Measurements from ENCODE around the gene PGAM2.
A peak's percentile ranks its signal among the peaks of the same experiment; 100 is the strongest.
"Not testable (repeated sequence)": the region's sequence is repeated elsewhere in the genome, so short reads cannot be mapped to it uniquely, and the experiment has no call there.

PGAM2 gene

DNA sequence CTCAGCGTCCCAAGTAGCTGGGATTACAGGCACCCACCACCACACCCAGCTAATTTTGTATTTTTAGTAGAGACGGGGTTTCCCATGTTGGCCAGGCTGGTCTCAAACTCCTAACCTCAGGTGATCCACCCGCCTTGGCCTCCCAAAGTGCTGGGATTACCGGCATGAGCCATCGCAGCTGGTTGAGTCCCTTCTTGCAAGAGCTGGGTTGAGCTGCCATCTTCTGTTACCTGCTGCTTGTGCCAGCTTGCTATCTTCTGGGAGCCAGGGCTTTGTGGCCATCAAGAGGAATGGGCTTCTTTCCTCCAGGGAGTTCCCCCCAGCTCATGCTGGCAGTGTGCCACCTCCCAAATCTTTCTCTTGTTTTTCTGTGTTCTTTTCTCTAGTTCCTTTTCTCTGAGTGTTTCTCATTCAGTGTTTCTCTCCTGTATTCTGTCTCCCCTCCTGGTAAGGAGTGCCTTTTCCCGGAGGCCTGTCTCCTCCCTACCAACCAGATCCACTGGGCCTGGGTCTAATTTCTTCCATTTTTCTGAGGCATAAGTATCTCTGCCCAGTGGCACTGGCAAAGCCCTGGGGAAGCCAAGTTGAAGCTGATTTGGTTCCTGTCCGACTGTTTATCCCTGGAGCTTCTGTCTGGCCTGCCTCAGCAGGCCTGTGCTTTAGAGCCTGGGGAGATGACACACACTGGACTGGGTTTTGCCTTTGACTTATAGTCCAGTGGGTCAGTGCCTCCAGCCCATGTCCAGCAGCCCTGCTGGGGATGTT is 17.2 kb downstream of the PGAM2 start:
- no peak for DNase-seq (ENCODE audit: low spot score)

DNA sequence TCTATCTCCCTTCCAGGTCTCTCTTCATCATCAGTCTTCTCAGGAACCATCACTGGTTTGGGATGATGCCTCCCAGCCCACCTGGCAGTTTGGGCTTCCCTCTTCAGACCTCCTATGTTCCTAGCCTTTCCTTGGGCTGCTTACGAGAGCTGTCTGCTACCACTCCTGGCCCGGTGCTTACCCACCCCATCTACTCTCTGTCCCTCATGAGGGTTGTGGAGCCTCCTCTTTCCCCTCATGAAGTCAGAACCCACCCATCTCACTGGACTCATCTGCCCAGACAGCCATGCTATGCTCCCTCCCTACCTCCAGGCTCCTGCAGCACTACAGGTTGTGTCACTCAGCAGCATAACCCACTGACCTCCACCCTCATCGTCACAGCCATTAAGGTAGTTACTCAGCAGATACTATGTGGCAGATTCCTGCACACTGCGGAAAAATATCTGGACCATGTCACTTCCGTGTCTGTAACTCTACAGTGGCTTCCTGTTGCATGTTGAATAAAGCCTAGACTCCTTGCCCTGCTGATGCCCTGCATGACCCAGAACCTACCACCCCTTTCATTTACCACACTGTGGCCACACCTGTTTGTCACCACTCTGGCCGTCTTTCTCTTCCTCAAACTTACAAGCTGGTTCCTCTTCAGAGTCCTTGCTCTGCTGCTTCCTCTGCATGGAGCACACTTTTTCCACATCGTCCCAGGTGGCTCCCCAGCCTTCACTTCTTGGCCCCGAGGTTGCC is 18.9 kb downstream of the PGAM2 start:
- no peak for DNase-seq (ENCODE audit: low spot score)

DNA sequence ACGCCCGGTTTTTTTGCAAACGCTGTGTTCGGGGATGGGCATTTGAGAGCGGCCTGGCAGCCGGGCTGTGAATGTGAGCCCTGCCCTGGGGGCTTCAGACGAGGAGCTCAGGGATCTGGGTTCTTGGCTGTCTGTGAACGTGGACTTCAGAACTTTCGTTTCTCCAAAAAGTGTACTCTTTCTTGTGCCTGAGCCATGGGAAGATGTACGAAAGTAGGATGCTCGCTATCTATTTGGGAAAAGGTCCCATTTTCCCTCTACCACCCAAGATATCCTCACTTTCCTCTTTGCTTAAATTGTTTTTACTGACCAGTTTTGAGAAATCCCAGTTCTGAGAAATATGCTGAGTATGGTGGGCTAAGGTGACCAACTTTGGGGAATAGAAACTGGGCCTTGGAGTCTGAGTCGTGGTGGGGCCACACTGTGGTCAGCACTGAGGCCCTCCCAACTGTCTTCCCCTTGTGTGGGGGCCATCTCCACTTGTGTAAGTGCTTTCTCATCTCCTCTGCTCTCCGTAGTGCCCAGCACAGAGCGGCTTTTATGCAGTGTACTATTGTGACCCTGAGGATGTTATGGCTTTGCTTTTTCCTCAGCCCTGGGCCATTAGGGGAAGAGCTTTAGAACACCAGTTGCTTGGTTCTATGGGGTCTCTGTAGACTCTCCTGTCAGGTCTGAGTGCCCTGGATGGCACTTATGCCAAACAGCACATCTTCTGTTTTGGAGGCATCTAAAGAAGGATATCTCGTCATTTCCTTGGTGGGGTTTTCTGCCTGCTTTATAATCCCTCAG is 19.9 kb downstream of the PGAM2 start:
- peak; percentile 60 for DNase-seq (ENCODE audit: low spot score)

DNA sequence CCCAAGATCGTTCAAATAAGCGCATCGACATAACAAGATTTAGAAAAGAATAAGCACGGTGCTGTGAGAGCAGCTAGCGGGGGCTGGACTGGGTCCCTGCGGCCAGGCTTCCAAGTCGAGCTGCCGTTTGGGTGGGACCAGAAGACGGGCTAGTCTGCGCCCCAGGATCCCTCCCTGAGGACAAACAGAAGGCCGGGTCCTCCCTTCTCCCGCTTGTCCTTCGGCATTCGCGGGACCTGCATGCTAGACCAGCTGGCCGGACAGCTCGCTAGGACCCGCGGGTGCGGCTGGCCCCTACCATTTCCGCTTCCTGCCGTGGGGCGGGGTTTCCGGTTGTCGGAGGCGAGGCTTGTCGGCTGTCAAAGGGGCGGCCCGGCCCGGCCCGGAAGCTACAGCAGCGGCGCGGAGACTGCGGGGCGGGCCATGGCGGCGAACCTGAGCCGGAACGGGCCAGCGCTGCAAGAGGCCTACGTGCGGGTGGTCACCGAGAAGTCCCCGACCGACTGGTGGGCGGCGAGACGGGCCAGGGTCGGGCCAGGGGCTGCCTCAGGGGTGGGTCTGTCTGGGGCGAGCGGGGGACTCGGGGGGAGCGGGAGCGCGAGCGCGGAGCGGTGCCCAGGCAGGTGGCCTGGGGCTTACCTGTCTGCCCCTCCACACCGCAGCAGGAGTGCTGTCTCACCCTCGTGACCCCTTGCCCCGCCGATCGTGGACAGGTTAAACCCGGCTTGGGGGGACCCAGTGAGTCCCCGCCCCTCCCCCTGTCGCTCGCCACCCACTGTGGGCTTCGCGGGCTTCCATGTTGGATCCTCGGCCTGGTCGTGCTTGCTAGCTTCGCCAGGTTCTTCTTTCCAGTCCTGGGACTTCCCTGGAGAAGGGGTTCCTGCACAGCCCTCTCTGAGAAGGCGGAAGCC is 20.8 kb downstream of the PGAM2 start, which contains the start of gene DBNL:
Gene DBNL (plus strand): TSS at position 388 of the 911 bp plus-strand sequence. CDS start 36 bp downstream, at position 424.
- DNase-seq (ENCODE audit: low spot score) = peak; percentile 96

DNA sequence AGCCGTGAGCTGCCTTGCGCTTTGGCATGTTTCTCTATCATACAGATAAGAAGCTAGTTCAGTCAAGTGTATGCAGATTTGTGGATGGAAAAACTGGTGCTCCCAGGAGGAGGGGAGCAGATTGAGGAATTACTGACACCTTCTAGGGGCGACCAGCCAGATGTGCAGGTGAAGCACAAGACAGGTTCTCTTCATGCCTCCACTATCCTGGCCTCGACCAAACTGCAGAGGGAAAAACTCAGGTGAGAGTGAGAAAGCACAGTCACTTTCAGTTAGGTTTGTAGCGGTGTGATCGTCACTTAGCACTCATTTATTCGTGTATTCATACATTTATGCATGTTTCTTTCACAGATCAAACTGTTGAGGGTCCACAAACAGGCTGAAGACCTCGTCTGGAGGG is 21.5 kb downstream of the PGAM2 start:
- DNase-seq (ENCODE audit: low spot score) = no peak

DNA sequence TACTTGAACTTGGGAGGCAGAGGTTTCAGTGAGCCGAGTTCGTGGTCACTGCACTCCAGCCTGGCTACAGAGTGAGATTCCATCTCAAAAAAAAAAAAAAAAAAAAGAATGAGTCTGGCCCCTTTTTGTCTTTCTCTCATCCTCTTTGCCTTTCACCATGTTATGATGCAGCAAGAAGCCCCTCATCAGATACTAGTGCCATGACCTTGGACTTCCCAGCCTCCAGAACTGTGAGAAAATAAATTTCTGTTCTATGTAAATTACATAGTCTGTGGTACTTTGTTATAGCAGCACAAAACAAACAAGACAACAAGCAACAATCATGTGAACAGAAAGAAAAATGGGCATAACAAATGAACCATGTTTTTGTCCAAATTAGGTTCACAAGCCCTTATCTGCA is 23.1 kb downstream of the PGAM2 start:
- no peak for DNase-seq (ENCODE audit: low spot score)

DNA sequence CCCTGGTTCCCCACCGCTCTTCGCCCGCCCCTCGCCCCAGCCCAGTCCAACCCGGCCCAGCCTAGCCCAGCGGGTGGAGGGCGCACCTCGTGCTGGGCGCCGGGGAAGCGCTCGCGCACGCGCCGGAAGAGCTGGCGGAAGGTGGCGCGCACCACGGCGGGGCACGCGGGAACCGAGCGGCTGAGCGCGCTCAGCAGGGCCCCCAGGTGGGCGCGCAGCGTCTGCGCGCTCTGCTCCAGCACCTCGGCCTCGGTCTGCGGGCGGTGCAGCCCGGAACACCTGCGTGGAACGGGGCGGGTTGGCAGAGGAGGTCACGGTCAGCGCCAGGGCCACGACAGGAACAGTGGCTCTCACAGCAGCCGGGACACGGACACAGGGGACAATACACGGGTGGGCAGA is 24.9 kb downstream of the PGAM2 start:
- not testable (repeated sequence) for DNase-seq (ENCODE audit: low spot score)

DNA sequence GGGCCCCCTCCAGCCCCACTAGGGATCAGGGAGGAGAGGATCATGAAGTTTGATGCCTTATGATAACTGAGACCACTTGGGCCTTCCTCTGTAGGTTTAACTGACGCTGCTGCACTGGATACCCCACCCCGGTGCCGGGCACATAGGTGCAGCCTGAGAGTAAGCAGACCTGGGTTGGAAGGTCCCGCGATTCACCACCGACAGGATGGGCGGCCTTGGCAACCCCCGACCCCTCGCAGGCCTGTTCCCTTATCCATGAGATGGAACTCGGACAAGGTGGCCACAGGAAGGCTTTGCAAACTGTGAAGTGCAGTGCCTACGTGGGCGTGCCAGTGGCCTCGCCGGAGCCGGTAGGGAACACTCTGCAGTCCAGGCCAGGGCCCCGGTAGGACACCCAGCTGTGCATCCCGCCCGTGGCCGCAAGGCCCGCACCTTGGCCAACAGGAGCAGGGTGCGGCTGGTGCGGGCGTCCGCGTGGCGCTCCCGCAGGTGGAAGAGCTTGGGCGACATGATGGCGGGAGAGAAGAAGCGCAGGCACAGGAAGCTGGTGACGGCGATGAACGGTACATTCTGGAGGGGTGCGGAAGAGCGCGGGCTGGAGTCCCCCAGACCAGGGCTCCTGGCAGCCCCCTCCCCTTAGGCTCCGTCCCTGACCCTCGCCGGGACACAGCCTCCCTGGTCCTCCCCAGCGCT is 25.4 kb downstream of the PGAM2 start:
- DNase-seq (ENCODE audit: low spot score) = not testable (repeated sequence)

DNA sequence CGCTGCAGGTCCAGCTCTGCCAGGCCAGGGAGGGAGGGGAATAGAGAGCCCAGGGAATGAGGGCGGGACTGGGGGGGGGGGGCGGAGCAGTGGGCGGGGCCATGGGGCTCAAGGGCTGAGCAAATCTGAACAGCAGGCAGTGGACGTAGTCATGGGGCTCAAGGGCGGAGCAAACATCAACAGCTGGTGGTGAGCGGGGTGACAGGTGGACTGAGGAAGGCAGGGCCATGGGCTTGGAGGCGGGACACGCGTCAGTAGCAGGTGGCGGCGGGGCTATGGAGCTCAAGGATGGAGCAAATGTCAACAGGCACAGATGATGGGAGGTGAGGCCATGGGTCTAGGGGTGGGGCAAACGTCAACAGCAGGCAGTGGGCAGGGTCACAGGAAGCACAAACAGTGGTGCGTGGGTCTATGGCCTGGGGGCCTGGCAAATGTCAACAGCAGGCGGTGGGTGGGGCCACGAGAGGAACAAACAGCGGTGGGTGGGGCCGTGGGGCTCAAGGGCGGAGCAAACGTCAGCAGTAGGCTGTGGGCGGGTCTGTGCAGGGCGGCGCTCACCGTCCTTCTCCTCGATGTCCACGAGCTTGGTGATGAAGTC is 26.3 kb downstream of the PGAM2 start:
- DNase-seq (ENCODE audit: low spot score) = peak; percentile 37

DNA sequence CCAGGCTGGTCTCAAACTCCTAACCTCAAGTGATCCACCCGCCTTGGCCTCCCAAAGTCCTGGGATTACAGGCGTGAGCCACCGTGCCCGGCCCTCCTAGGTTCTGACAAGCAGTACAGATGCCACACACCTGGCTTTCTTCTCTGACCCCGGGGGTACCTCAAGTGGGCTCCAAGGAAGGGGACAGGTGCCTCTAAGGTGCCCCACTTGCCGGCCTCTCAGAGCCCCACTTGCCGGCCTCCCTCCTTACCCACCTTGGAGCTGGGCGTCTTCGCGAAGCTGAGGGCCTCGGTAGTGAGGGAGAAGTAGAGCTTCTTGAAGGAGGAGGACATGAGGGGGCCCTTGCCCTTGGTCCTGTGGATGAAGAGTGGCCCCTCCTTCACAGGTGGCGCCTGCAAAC is 26.8 kb downstream of the PGAM2 start:
- not testable (repeated sequence) for DNase-seq (ENCODE audit: low spot score)

DNA sequence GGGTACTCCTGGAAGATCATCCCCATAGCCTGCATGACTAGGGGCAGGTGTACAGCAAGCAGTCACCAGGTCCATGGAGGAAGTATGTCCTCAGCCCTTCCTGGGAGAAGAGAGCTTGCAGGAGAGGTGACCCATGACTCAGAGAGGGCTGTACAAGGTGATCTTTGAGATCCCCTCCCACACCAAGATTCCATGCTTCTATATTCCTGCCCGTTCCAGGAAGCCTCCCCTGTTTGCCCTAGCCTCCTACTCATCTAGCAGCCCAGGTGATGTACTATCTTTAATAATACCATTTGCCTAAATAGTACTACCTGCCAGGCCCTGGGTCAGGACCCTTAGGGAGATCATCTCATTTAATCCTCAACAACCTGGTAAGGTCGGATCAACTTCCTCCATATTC is 27.4 kb downstream of the PGAM2 start:
- DNase-seq (ENCODE audit: low spot score) = not testable (repeated sequence)

DNA sequence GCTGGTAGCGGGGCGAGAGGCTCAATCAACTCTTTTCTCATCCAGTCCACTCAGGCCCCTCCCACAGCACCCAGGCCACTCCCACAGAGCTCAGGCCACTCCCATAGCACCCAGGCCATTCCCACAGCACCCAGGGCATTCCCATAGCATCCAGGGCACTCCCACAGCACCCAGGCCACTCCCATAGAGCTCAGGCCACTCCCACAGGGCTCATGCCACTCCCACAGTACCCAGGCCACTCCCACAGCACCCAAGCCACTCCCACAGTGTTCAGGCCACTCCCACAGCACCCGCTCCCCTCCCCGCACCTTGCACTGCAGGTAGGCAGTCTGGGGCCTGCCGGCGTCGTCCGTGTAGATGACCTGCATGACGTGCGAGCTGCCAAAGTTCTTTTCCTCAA is 29.0 kb downstream of the PGAM2 start:
- not testable (repeated sequence) for DNase-seq (ENCODE audit: low spot score)

DNA sequence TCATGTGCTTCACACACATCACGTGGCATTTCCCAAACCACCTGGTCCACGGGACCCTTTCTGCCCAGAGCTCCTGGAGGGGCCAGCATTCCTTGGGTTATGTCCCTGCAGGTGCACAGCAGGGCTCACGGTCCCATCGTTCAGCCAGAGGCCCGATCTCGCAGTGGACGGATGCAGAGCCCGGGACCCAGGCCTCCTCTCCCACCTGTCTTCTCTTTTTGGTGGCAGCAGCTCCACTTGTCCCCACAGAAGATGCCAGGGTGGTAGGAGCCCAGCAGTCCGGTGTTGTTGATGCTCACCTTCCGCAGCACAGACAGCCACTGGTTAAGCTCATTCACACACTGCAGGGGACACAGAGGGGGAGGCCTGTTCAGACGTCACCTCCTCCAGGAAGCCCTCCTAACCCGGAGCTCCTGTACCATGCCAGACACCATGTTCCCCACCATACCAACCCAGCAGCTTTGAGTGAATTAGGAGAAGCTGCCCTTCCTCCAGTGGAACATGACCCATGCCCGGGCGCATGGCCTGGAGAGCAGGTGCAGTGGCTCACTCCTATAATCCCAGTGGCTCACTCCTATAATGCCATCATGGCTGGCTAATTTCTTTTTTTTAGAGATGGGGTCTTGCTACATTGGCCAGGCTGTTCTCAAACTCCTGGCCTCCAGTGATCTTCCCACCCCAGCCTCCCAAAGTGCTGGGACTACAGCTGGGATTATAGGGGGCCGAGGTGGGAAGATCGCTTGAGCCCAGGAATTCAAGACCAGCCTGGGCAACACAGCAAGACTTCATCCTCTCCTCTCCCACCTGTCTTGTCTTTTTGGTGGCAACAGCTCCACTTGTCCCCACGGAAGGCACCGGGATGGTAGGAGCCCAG is 31.2 kb downstream of the PGAM2 start:
- DNase-seq (ENCODE audit: low spot score) = not testable (repeated sequence)

DNA sequence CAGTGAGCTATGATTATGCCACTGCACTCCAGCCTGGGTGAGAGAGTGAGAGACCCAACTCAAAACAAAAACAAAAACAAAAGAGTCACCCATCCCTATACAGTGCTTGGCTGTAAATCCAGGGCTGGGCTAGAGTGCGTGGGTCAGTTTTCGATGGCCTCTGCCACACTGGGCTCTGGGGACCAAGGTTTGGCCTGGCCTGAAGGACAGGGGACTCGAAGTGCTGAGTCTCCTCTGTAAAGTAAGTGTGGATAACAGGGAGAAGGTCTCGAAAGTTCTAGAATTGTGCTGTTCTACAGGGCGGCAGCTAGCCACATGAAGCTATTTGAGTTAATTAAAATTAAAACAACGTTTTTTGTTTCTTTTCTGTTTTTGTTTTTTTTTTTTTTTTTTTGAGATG is 33.3 kb downstream of the PGAM2 start:
- not testable (repeated sequence) for DNase-seq (ENCODE audit: low spot score)

DNA sequence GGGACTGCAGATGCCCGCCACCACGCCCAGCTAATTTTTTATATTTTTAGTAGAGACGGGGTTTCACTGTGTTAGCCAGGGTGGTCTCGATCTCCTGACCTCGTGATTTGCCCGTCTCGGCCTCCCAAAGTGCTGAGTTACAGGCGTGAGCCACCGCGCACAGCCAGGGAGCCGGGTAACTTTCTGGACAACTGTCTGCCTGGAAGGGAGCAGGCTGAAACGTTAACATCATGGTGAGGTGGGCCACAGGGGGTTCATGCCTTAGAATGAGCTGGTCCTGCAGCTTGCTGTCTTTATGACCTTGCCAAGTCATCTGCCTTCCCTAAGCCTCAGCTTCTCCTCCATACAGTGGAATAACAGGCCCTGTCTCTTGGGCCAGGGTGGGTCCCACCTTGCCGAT is 34.0 kb downstream of the PGAM2 start:
- DNase-seq (ENCODE audit: low spot score) = not testable (repeated sequence)

DNA sequence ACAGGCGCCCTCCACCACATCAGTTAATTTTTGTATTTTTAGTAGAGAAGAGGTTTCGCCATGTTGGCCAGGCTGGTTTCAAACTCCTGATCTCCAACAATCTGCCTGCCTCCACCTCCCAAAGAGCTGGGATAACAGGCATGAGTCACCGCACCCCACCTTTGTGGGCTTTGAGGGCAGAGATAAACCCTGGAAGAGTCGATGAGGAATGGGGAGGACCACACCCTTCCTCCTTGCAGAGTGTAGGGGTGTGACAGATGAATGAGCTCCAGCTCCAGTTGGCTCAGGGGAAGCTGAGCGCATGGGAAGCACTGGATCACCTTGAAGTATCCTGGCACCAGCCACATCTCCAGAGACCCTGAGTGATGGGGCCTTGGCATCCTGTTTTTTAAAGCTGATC is 35.3 kb downstream of the PGAM2 start:
- DNase-seq (ENCODE audit: low spot score) = not testable (repeated sequence)

DNA sequence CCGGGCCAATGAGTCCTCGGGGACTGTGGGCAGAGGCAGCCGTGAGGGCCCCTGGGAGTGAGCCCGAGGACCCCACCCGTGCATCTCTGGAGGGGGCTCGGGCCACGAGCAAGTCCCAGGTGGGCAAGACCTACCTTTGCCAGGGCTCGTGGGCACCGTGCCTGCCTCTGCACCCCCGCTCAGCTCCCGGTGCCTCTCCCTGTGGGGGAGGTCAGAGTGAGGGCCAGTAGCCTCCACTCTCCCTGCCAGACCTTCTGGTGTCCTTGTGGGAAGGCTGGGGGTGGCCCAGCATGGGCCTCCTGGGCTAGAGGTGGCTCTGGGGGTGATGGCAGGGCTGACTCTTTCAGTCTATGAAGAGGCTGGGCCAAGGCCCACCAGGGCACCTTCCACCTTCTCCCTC is 35.9 kb downstream of the PGAM2 start:
- DNase-seq (ENCODE audit: low spot score) = not testable (repeated sequence)

DNA sequence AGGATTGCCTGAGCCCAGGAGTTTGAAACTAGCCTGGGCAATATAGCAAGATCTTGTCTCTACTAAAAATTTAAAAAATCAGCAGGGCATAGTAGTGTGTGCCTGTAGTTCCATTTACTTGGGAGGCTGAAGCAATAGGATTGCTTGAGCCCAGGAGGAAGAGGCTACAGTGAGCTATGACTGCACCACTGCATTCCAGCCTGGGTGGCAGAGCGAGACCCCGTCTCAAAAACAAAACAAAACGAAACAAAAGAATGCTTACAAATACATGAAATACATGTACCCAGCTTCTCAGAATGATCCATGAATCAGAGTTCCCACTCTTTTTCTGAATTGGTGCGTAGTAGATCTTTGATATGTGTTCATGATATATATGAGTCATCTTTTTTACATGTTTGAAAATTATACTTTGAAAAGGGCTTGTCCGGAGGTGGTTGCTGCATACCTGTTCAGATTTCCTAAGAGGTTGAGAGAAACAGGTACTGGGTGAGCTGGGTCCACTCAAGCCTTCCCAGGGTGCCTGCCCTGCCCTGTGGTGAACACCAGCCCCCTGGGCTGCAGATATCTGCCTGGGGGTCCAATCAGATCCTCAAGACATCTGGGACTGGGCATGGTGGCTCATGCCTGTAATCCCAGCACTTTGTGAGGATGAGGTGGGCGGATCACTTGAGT is 42.4 kb downstream of the PGAM2 start:
- DNase-seq (ENCODE audit: low spot score) = not testable (repeated sequence)

DNA sequence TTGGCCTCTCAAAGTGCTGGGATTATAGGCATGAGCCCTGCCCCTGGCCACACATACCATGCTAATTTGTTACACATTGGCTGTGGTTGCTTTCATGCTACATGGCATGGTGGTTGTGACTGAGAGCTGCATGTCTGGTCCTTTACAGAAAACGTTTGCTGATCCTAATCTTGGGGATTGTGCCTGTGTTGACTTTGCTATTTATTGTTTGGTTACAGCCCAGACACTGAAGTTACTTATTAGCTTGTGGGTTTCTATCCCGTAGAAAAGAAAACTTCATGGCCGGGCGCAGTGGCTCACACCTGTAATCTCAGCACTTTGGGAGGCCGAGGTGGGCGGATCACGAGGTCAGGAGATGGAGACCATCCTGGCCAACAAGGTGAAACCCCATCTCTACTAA is 43.3 kb downstream of the PGAM2 start:
- DNase-seq (ENCODE audit: low spot score) = not testable (repeated sequence)

Measured in AG08396 (cell line).